Stomach (tissue), 9 donors: Measurements from ENCODE around the gene KCNN4. TPM values are rescaled to one million over a fixed set of nuclear protein-coding genes. Genes with fewer than 3 reads are reported as not detected.
"Not testable (repeated sequence)": the region's sequence is repeated elsewhere in the genome, so short reads cannot be mapped to it uniquely, and the experiment has no call there.

Source experiments
- DNase-seq, 2 donors: peaks; one replicate each; pipeline versions ENCODE4 v3.0.0 to v3.0.0-alpha.2; 2013 to 2019
- H3K27ac ChIP-seq, 5 donors: fragments of 200-600 bp in 4 of 5; sonication (generic) in 4 of 5; one replicate each; pipeline ENCODE4 v1.5.1; 2013 to 2019; ENCODE audit warnings: mild to moderate bottlenecking in 1 of 5, moderate library complexity in 1 of 5
- H3K27me3 ChIP-seq, 3 donors: fragments of 200-600 bp; sonication (generic); one replicate each; pipeline ENCODE4 v1.5.1; 2017 to 2019; ENCODE audit warnings: mixed run types in 1 of 3
- H3K36me3 ChIP-seq, 4 donors: fragments of 200-600 bp; sonication (generic); 1 replicate in 3 of 4; 2 replicates in 1 of 4; pipeline ENCODE4 v1.5.1; 2016 to 2019
- H3K4me1 ChIP-seq, 4 donors: fragments of 200-600 bp; sonication (generic); one replicate each; pipeline ENCODE4 v1.5.1; 2016 to 2019
- H3K4me3 ChIP-seq, 4 donors: fragments of 200-600 bp; sonication (generic) in 3 of 4; one replicate each; pipeline ENCODE4 v1.5.1; 2016 to 2019; ENCODE audit warnings: mild to moderate bottlenecking in 1 of 4
- H3K9me3 ChIP-seq, 4 donors: fragments of 200-600 bp; sonication (generic); one replicate each; pipeline ENCODE4 v1.5.1; 2016 to 2019
- EP300 ChIP-seq: sonication (generic); formaldehyde crosslinking; IDR thresholded peaks from one replicate; pipeline ENCODE4 v1.6.1; 2017; ENCODE audit warnings: antibody characterized with exemption
- POLR2A ChIP-seq, 4 donors: fragments of 450-650 bp; IDR thresholded peaks; one replicate each; pipeline ENCODE4 v1.6.1; 2016; ENCODE audit warnings: antibody characterized with exemption in 4 of 4, control low read depth in 2 of 4, mild to moderate bottlenecking in 1 of 4, moderate library complexity in 1 of 4
- POLR2AphosphoS5 ChIP-seq, 3 donors: sonication (generic); formaldehyde crosslinking; IDR thresholded peaks; one replicate each; pipeline ENCODE4 v1.6.1; 2016; ENCODE audit warnings: antibody characterized with exemption in 3 of 3
- WGBS, 5 donors: extraction: QIAGEN DNeasy Blood & Tissue Kit in 3 of 5; methylation state at CpG; one replicate each; pipeline versions ENCODE4 v1.1.5 to v1.1.7; 2013 to 2018; 5-methylcytosine and 5-hydroxymethylcytosine counted together
- intact Hi-C: fragments of 100-400 bp; cut with DNase I; formaldehyde crosslinking; loops from one replicate; pipeline ENCODE4 v1.15.1; 2023; ENCODE audit warnings: low total_unique reads
- polyA plus RNA-seq, 3 donors: library from polyadenylated mRNA; stranded (reverse); fragments of 200-250 nt; gene quantifications; one replicate each; pipeline ENCODE4 v1.2.3, GENCODE V29; 2013
- total RNA-seq, 5 donors: library from RNA; depleted of rRNA; stranded (reverse); fragments of >200 nt; gene quantifications; one replicate each; pipeline versions ENCODE4 v1.1.0 to v1.2.3, GENCODE V29; 2014 to 2016
- TF ChIP-seq, protein P1 (sequence below), 7 experiments: fragments of 450-650 bp in 4 of 7; fragments of 200-600 bp in 3 of 7; sonication (generic) in 3 of 7; IDR thresholded peaks; one replicate each; pipeline ENCODE4 v1.5.1; 2016 to 2019; ENCODE audit warnings: antibody characterized with exemption in 7 of 7, control low read depth in 2 of 7, mild to moderate bottlenecking in 1 of 7
- donor health status: healthy with polysubstance abuse.
- donor health status: Bipolar disorder and iron deficiency.
- donor health status: healthy.

Gene KCNN4
- total and polyA plus RNA-seq, 8 donors = 3.1 to 222 (median 17.4) TPM

GRCh38 chr19:43807651-43808050, 26.9 kb upstream of the KCNN4 start:
- no peaks in the 10 kb centered on the region for H3K4me1 ChIP-seq
- H3K9me3 ChIP-seq = no peaks in the 10 kb centered on the region
- no peak overlapping the region for H3K4me3 ChIP-seq
- intact Hi-C loops = no loop called here
- no peak for DNase-seq
- TF ChIP-seq EP300 (no peak), POLR2AphosphoS5 (IDR thresholded peaks at IDR 0.05) (no peak), POLR2A (IDR thresholded peaks at IDR 0.05) (no peak)
- TF ChIP-seq, protein P1, sequence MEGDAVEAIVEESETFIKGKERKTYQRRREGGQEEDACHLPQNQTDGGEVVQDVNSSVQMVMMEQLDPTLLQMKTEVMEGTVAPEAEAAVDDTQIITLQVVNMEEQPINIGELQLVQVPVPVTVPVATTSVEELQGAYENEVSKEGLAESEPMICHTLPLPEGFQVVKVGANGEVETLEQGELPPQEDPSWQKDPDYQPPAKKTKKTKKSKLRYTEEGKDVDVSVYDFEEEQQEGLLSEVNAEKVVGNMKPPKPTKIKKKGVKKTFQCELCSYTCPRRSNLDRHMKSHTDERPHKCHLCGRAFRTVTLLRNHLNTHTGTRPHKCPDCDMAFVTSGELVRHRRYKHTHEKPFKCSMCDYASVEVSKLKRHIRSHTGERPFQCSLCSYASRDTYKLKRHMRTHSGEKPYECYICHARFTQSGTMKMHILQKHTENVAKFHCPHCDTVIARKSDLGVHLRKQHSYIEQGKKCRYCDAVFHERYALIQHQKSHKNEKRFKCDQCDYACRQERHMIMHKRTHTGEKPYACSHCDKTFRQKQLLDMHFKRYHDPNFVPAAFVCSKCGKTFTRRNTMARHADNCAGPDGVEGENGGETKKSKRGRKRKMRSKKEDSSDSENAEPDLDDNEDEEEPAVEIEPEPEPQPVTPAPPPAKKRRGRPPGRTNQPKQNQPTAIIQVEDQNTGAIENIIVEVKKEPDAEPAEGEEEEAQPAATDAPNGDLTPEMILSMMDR (IDR thresholded peaks at IDR 0.05) = no peak
- peaks cover 0 to 14% (median 0%) of the 10 kb centered on the region in 3 donors for H3K27me3 ChIP-seq
- H3K27ac ChIP-seq = no peak overlapping the region
- no peaks in the 10 kb centered on the region for H3K36me3 ChIP-seq

GRCh38 chr19:43806848-43807247, 26.1 kb upstream of the KCNN4 start:
- Histone ChIP-seq H3K4me1 (no peaks in the 10 kb centered on the region), H3K27ac (no peak overlapping the region), H3K9me3 (no peaks in the 10 kb centered on the region), H3K4me3 (no peak overlapping the region), H3K27me3 (peaks cover 0 to 22% (median 0%) of the 10 kb centered on the region in 3 donors), H3K36me3 (no peaks in the 10 kb centered on the region)
- WGBS, 5 donors = 56 to 79% (median 71%) methylated on average over 5 of the region's 5 CpGs
- DNase-seq = no peak
- TF ChIP-seq POLR2A (IDR thresholded peaks at IDR 0.05) (no peak), EP300 (no peak), POLR2AphosphoS5 (IDR thresholded peaks at IDR 0.05) (no peak)
- TF ChIP-seq, protein P1 (IDR thresholded peaks at IDR 0.05) = no peak
- intact Hi-C loops = no loop called here

DNA sequence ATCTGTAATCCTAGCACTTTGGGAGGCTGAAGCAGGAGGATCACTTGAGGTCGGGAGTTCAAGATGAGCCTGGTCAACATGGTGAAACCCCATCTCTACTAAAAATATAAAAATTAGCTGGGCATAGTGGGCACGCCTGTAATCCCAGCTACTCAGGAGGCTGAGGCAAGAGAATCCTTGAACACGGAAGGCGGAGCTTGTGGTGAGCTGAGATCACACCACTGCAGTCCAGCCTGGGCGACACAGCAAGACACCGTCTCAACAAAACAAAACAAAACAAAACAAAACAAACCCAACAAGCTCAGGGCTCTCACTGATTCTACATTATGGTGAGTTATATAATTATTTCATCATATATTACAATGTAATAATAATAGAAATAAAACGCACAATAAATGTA, 25.6 kb upstream of the KCNN4 start:
- H3K36me3 ChIP-seq, H3K27ac ChIP-seq, H3K4me1 ChIP-seq, intact Hi-C loops, H3K4me3 ChIP-seq, DNase-seq, H3K9me3 ChIP-seq: not testable (repeated sequence)
- WGBS, 5 donors = 85 to 89% (median 87%) methylated on average over 7 of the region's 7 CpGs
- peaks cover 0 to 25% (median 0%) of the 10 kb centered on the region in 3 donors for H3K27me3 ChIP-seq

DNA sequence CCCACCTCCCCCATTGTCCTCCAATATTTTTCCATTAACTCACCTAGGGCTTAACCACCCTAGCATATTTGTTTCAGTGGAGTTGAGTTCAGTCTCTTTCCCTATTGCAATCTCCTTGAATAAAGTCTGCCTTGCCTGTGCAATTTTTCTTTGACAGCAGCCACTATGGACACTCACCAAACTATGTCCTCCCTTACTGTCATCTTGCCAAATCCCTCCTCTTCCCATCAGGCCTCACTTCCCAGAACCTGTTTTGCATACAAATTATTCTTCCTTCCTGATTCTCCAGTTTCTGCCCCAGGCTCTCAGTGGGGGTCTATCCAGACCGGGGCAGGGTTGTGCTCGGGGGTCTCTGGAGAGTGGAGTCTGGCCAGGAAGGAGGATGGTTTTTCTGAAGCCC, 23.7 kb upstream of the KCNN4 start:
- WGBS, 5 donors = 43 to 58% (median 55%) methylated on average over 2 of the region's 2 CpGs
- intact Hi-C loops = no loop called here
- no peaks in the 10 kb centered on the region for H3K36me3 ChIP-seq
- peaks cover 0 to 29% (median 0%) of the 10 kb centered on the region in 3 donors for H3K27me3 ChIP-seq
- H3K9me3 ChIP-seq = no peaks in the 10 kb centered on the region
- DNase-seq = no peak
- TF ChIP-seq POLR2AphosphoS5 (IDR thresholded peaks at IDR 0.05) = no peak
- TF ChIP-seq, protein P1 (IDR thresholded peaks at IDR 0.05) = no peak
- TF ChIP-seq EP300 = no peak
- no peak for TF ChIP-seq POLR2A (IDR thresholded peaks at IDR 0.05)
- H3K27ac ChIP-seq = no peak overlapping the region
- H3K4me1 ChIP-seq = peaks cover 0 to 4% (median 2%) of the 10 kb centered on the region in 4 donors
- H3K4me3 ChIP-seq = no peak overlapping the region

DNA sequence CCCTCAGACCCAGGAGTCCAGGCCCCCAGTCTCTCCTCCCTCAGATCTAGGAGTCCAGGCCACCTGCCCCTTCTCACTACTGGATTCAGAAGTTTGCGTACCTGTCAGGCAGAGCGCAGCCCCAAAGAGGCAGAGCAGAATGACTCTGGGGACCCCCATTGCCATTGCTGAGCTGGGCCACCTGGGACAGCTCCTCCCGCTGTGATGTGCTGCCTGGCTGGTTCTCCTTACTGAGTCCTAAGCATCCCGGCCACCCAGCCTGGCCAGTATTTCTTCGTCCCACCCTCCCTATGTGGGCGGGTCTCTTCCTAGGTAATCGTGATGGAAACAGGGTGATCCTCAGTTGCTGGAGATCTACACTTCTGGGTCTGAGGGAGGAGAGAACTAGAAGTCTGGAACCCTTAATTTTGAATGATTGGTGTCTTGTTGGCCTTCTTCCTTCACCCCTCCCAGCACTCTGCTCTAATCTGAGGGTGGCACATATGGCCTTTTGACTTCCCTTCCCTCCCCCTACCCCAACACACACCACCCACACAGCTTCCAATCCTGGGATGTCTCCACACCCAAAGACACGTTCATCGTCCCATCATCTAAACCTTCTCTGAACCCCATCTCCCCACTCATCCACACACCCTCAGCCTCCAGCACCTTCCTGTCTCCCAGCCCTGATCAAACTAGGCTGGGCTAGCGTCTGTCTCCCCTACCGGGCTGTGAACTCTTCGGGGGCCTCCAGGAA, 21.6 kb upstream of the KCNN4 start, which contains the start of gene LYPD5:
TSS of gene LYPD5 (minus strand) at position 232 of the 736 bp plus-strand sequence. CDS start at position 165, 67 bp downstream.
- 52 to 59% (median 55%) methylated on average over 12 of the region's 12 CpGs for WGBS, 5 donors
- TF ChIP-seq POLR2A (IDR thresholded peaks at IDR 0.05) (no peak), EP300 (no peak), POLR2AphosphoS5 (IDR thresholded peaks at IDR 0.05) (no peak)
- TF ChIP-seq, protein P1 (IDR thresholded peaks at IDR 0.05) = no peak
- no peak for DNase-seq
- Histone ChIP-seq H3K27me3 (peaks cover 0 to 44% (median 8%) of the 10 kb centered on the region in 3 donors), H3K4me3 (no peak within 1 kb of the TSS), H3K9me3 (no peaks in the 10 kb centered on the region), H3K36me3 (no peaks in the 10 kb centered on the region), H3K27ac (no peak within 1 kb of the TSS), H3K4me1 (peaks cover 6 to 20% (median 15%) of the 10 kb centered on the region in 4 donors)
- intact Hi-C loops = no loop called here
